IPS-18c (cell line): ENCODE results near the gene ACIN1.

Experiments
- H3K4me3 ChIP-seq: 2 replicates; pipeline ENCODE4 v1.7.0; 2013; ENCODE audit warnings: low read depth, mild to moderate bottlenecking, low read length, moderate library complexity; ENCODE audit not compliant: insufficient read depth
- H3K9me3 ChIP-seq: one replicate; pipeline ENCODE4 v1.6.1; 2013; ENCODE audit warnings: mild to moderate bottlenecking, low read length, moderate library complexity; ENCODE audit not compliant: control insufficient read depth, insufficient read depth

ACIN1 gene

GRCh38 chr14:23094666-23095195, at the start of gene ACIN1:
TSS of gene ACIN1 (minus strand) at chr14:23095136. CDS start at chr14:23095112, 24 bp downstream.
- peak within 1 kb of the TSS; percentile 100 for H3K4me3 ChIP-seq
- H3K9me3 ChIP-seq: no peaks in the 10 kb centered on the region

DNA sequence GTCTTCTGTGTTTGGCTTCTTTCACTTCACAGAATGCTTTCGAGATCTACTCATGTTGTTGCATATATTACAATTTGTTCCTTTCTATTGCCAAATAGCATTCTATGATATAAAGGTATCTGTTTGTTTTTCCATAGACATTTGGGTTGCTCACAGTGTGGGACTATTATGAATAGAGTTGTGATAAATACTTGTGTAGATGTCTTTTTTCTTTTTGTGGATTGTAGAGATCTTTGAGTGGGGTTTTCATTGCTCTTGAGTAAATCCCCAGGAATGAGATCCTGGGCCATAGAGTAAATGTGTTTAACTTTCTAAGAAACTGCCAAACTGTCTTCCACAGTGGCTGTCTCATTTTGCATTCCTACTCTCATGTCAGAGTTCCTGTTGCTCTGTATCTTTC, 49.0 kb upstream of the ACIN1 start:
- Histone ChIP-seq H3K4me3 (no peak overlapping the region), H3K9me3 (no peaks in the 10 kb centered on the region)

DNA sequence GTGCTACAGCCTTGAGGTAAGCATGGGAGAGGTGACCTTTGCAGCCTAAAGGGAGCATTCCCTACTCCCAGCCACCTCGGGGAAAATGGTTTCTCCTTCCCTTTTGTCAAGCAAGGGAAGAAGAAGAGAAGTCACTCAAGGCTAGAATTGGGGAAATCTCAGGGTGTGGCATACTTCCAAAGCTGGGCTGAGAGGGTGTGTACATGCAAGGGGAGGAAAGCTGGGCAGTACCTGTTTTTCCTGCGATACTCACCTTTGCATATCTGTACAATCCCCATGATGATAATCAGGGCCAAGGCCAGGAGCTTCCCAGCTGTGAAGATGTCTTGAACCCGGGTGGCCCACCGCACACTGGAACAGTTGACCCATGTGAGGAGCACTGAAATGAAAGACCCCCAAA, 47.9 kb upstream of the ACIN1 start:
- Histone ChIP-seq H3K4me3 (no peak overlapping the region), H3K9me3 (no peaks in the 10 kb centered on the region)

- Histone ChIP-seq H3K9me3 (no peaks in the 10 kb centered on the region), H3K4me3 (no peak overlapping the region)
Observed at GRCh38 chr14:23141706-23142444, 46.9 kb upstream of the ACIN1 start.

DNA sequence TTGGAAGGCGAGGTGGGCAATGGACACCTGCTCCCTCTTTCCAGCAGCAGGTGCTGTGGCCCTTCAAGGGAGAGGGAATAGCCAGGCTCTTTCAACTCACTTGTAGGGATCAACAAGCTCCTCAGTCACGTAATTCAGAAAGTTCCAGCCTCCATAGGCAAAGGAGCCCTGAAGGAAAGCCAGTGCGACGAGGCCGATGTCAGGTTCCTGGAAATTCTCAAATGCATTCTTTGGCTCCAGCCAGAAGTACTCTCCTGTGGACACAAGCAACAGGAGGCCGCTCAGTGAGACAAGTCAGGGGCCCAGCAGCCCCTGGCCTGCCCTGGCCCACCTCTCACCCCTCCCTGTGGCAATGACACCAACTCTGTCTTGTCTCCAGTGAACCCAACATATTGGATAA, 45.4 kb upstream of the ACIN1 start:
- H3K9me3 ChIP-seq: no peaks in the 10 kb centered on the region
- no peak overlapping the region for H3K4me3 ChIP-seq

DNA sequence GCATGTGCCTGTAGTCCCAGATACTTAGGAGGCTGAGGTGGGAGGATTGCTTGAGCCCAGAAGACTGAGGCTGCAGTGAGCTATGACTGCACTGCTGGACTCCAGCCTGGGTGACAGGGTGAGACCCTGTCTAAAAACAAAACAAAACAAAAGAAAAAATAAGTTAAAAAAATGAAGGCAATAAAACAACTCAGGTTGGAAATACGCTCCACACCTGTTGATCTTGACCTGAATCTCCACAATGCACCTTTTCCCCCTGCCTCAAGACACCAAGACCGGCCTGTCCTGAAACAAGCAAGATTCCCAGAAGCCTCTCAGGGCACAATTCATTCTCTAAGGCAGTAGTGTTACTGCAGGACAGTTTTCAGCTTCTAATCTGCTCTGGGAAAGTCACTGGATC, 44.9 kb upstream of the ACIN1 start:
- Histone ChIP-seq H3K9me3 (no peaks in the 10 kb centered on the region), H3K4me3 (no peak overlapping the region)

GRCh38 chr14:23137813-23138535, 43.0 kb upstream of the ACIN1 start:
- no peak overlapping the region for H3K4me3 ChIP-seq
- no peaks in the 10 kb centered on the region for H3K9me3 ChIP-seq

GRCh38 chr14:23137192-23137812, 42.4 kb upstream of the ACIN1 start:
- no peaks in the 10 kb centered on the region for H3K9me3 ChIP-seq
- H3K4me3 ChIP-seq: no peak overlapping the region

DNA sequence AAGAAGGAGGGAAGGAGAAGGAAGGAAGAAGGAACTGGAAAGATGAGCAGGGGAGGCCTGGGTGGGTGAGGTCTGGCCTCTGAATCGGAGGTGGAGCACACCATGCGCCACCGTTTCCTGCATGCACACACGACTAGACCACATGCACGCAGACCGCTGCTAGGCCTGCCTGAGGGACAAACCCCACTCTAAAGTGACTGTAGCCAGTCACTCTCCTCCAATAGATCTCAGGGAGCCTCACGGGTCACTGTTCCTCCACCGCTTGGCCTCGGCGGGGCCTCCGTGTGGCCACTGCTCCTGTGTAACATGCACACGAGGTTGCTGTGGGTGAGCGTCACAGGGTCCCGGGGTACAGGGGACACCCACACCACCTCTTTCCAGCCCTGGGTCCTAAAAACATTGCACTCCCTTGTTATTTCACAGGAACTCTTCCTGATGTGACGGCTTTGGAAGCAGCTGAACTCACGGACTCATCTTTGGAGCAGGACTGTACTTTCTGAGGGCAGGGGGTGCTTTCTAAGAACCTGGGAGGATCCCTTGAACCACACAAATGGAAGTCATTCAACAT, 41.7 kb upstream of the ACIN1 start:
- no peaks in the 10 kb centered on the region for H3K9me3 ChIP-seq
- no peak overlapping the region for H3K4me3 ChIP-seq

DNA sequence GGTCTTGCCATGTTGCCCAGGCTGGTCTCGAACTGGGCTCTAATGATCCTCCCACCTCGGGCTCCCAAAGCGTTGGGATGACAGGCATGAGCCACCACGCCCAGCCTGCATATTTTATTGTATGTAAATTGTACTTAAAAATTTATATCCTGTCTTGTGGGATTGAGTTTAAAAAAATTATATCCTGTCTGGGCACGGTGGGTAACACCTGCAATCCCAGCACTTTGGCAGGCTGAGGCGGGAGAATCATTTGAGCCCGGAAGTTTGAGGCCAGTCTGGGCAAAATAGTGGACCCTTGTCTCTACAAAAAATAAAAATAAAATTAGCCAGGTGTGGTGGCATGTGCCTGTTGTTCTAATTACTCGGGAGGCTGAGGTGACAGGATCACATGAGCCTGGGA, 38.0 kb upstream of the ACIN1 start:
- no peak overlapping the region for H3K4me3 ChIP-seq
- H3K9me3 ChIP-seq: no peaks in the 10 kb centered on the region

GRCh38 chr14:23131482-23131881, 36.5 kb upstream of the ACIN1 start:
- Histone ChIP-seq H3K4me3 (no peak overlapping the region), H3K9me3 (no peaks in the 10 kb centered on the region)

DNA sequence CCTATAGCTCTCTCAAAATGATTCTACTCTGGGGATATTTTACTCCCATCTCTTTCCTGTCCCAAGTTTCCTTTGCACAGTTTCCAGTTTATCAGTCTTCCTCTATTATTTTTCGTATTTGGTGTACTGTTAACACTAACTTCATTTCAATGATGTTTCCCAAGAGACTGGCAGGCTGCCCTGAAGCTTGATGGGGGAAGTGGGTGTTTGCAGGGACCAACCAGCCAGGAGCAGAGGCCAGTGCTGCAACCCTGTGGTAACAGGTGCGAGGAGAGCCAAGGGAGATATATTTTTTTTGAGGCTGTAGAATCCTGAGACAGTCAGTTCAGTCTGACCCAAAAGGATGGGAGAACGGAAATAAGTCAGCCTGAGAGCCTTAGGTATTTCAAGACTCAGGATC, 35.9 kb upstream of the ACIN1 start:
- Histone ChIP-seq H3K9me3 (no peaks in the 10 kb centered on the region), H3K4me3 (no peak overlapping the region)

- H3K4me3 ChIP-seq: no peak overlapping the region
Observed at GRCh38 chr14:23129759-23130316, 34.9 kb upstream of the ACIN1 start.

GRCh38 chr14:23128969-23129758, 34.2 kb upstream of the ACIN1 start:
- Histone ChIP-seq H3K4me3 (no peak overlapping the region), H3K9me3 (no peaks in the 10 kb centered on the region)

More at GRCh38 chr14:23129759-23130316, 34.9 kb upstream of the ACIN1 start:
- H3K9me3 ChIP-seq: no peaks in the 10 kb centered on the region

- Histone ChIP-seq H3K9me3 (no peaks in the 10 kb centered on the region), H3K4me3 (no peak overlapping the region)
Observed at GRCh38 chr14:23127861-23128260, 32.9 kb upstream of the ACIN1 start.

DNA sequence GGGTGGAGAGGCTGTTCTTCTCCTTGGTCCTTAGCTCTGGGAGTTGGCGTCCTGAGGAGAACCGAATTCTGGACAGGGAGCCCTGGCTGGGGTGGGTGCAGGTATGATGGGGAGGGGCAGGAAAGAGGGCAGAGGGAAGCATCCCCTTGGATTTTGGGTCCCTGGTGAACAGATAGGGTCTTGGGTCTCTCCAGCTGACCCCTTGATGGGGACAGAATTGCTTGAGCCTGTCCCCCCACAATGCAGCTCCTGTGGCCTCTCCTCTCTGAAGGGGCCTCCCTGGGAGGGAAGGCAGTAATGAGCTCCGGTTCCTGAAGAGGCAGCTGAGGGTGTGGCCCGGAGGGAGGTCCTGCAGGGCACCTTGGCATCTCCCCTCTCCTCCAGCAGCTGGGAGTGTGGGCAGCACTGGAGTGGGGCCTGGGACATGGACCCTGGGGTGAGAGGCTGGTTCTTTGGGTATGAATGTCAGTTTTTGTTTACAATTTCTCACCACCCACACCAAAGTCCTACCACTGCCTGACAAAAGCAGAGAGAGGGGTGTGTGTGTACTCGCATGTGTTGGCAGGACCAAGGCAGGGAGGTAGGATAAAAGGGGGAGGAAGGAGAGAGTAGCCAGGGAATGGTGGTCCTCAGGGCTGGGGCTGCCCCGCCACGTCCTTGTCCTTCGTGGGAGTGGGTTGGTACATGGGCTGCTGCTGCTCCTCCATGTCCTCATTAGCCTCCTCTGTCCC, 31.8 kb upstream of the ACIN1 start:
- Histone ChIP-seq H3K4me3 (no peak overlapping the region), H3K9me3 (no peaks in the 10 kb centered on the region)
